Esophagus (tissue), 2 donors: ENCODE measurements around the gene ZNF227. TPM values are rescaled to one million over a fixed set of nuclear protein-coding genes. Genes with fewer than 3 reads are reported as not detected.
"Not testable (repeated sequence)": the region's sequence is repeated elsewhere in the genome, so short reads cannot be mapped to it uniquely, and the experiment has no call there.

Experiments used
- H3K27ac ChIP-seq, 2 donors: one replicate each; pipeline ENCODE4 v1.5.1; 2013; ENCODE audit warnings: low read depth in 2 of 2, mild to moderate bottlenecking in 2 of 2, inconsistent platforms in 1 of 2, low read length in 1 of 2, moderate library complexity in 1 of 2
- H3K27me3 ChIP-seq, 2 donors: one replicate each; pipeline ENCODE4 v1.6.1; 2013; ENCODE audit warnings: low read length in 2 of 2, control low read depth in 1 of 2, mild to moderate bottlenecking in 1 of 2; ENCODE audit not compliant: insufficient read depth in 2 of 2, control insufficient read depth in 1 of 2
- H3K36me3 ChIP-seq, 2 donors: one replicate each; pipeline ENCODE4 v1.6.1; 2013; ENCODE audit warnings: low read length in 1 of 2; ENCODE audit not compliant: control insufficient read depth in 2 of 2, insufficient read depth in 2 of 2
- H3K4me1 ChIP-seq, 2 donors: one replicate each; pipeline ENCODE4 v1.6.1; 2013; ENCODE audit warnings: low read length in 1 of 2; ENCODE audit not compliant: control insufficient read depth in 2 of 2, insufficient read depth in 2 of 2
- H3K4me3 ChIP-seq, 2 donors: one replicate each; pipeline ENCODE4 v1.5.1; 2013; ENCODE audit warnings: low read length in 2 of 2, mild to moderate bottlenecking in 2 of 2, low read depth in 1 of 2, moderate library complexity in 1 of 2
- H3K9me3 ChIP-seq, 2 donors: one replicate each; pipeline ENCODE4 v1.6.1; 2013; ENCODE audit warnings: mild to moderate bottlenecking in 2 of 2, low read depth in 1 of 2, low read length in 1 of 2, moderate library complexity in 1 of 2; ENCODE audit not compliant: control insufficient read depth in 2 of 2, insufficient read depth in 1 of 2
- WGBS, 2 donors: extraction: QIAGEN DNeasy Blood & Tissue Kit; methylation state at CpG; one replicate each; pipeline ENCODE4 v1.1.7; 2013; 5-methylcytosine and 5-hydroxymethylcytosine counted together
- polyA plus RNA-seq, 2 donors: library from polyadenylated mRNA; stranded (reverse); fragments of 200-250 nt; gene quantifications; one replicate each; pipeline ENCODE4 v1.2.3, GENCODE V29; 2013
- donor health status: healthy with polysubstance abuse.
- donor health status: Bipolar disorder and iron deficiency.

ZNF227 gene
- 1 to 10 TPM; 2.2 to 3.0 TPM for polyA plus RNA-seq

DNA sequence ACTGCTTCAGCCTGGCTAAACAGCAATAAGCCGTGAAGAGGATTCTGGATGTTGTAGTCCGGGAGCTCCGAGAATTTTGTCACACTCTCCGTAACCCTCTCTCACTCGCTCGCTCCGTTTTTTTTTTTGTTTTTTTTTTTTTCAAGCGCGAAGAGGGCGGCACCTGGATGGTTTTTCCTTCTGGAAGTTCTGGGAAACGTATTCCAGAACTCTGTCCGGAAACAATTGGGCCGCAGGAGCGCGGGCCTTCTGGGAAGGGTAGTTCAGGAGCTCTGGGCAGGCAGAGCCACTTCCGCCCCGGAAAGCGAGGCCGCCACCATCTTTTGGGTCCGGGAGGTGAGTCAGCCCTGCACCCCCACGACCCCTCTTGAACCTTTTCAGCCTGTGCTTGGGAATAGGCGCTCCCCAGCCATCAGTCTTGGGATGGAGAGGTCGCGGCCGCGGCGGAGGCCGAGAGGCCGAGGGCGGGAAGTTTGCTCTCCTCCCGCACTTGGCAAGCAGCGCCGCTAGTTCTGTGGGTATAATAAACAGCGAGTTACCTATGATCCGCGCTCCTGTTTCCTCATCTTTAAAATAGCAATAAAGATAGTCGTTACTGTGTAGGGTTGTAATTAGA is at the start of gene ZNF227:
ZNF227 (plus strand) TSS at position 283 of the 616 bp plus-strand sequence. CDS start 5,261 bp downstream, outside the sequence.
- H3K9me3 ChIP-seq: peaks cover 0 to 2% of the 10 kb centered on the region in 2 donors
- peak within 1 kb of the TSS; percentile 78 to 90 for H3K27ac ChIP-seq
- H3K36me3 ChIP-seq: peaks cover 0 to 4% of the 10 kb centered on the region in 2 donors
- WGBS, 2 donors: 0% methylated on average over 37 of the region's 37 CpGs
- H3K4me1 ChIP-seq: no peaks in the 10 kb centered on the region
- peak within 1 kb of the TSS; percentile 67 to 94 for H3K4me3 ChIP-seq
- no peaks in the 10 kb centered on the region for H3K27me3 ChIP-seq

DNA sequence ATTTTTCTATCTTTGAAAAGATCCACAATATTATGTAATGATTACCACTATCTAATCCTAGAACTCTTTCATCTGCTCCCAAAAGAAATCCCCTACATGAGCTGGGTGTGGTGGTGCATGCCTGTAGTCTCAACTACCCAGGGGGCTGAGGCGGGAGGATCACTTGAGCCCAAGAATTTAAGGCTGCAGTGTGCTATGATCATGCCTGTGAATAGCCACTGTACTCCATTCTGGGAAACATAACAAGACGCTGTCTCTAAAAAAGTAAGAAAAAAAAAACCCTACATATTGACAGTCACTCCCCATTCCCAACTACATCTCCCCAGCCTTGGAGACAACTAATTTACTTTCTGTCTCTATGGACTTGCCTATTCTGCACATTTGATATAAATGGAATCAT is 48.5 kb upstream of the ZNF227 start:
- no peak overlapping the region for H3K27ac ChIP-seq
- peaks cover 3 to 5% of the 10 kb centered on the region in 2 donors for H3K9me3 ChIP-seq
- H3K4me1 ChIP-seq: peaks cover 0 to 2% of the 10 kb centered on the region in 2 donors
- H3K4me3 ChIP-seq: no peak overlapping the region
- no peaks in the 10 kb centered on the region for H3K27me3 ChIP-seq
- H3K36me3 ChIP-seq: peaks cover 5 to 8% of the 10 kb centered on the region in 2 donors
- 93 to 95% methylated on average over 2 of the region's 2 CpGs for WGBS, 2 donors

DNA sequence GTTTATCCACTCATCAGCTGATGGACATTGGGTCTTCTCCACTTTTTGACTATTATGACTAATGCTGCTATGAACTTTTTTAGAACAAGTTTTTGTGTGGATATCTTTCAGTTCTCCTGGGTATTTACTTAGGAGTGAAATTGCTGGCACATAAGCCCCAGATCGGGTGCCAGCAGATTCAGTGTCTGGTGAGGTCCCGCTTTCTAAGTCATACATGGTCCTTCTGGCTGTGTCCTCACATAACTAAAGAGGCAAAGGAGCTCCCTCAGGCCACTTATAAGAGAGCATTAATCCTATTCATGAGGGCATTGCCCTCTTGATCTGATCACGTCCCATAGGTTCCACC is 48.0 kb upstream of the ZNF227 start:
- Histone ChIP-seq H3K27ac (peak overlapping the region; percentile 27 to 50), H3K9me3 (peaks cover 2 to 3% of the 10 kb centered on the region in 2 donors), H3K27me3 (no peaks in the 10 kb centered on the region), H3K36me3 (peaks cover 5 to 8% of the 10 kb centered on the region in 2 donors), H3K4me1 (peaks cover 0 to 2% of the 10 kb centered on the region in 2 donors), H3K4me3 (peak overlapping the region; percentile 76 to 97)
- WGBS, 2 donors: 62 to 66% methylated on average over 3 of the region's 3 CpGs

DNA sequence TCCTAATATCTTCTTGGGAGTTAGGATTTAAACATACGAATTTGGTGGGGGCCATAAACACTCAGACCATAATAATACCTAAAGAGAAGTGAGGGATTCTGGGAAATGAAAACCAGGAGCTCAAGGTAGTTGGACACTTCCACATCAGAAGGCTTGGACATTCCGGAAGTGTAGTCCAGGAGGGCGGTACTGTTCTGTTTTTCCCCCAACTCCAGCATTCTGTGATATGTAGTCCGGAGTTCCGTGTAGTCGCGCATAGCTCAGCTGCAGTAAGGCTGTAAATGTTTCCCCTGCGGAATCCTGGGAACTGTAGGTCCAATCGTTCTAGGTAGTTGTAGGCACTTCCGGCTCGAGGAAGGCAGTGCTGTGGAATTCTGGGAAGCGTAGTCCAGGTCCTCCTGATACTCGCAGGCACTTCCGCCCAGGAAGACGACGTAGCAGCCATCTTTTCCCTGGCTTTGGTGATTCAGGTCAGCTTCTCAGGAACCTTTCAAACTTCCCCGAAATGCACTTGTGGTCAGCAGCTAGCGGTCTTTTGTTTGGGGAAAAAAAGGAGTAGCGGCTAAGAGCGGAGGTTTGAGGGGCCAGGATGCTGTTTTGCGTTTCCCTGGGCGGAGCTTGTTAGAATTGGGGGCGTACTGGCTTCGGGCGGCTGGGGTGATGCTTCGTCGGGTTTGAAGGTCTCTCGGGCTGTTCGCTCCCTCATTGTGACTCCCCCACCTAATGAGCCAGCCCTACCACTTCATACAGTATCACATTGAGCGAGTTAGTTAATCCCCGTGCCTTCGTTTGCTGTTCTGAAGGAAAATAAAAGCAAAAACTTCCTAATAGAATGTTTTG is 47.4 kb upstream of the ZNF227 start, which contains the start of gene ZNF226:
ZNF226 (plus strand) TSS at position 428 of the 840 bp plus-strand sequence. CDS start 4,981 bp downstream, outside the sequence.
- H3K4me3 ChIP-seq: peak within 1 kb of the TSS; percentile 76 to 97
- H3K9me3 ChIP-seq: peaks cover 3 to 5% of the 10 kb centered on the region in 2 donors

DNA sequence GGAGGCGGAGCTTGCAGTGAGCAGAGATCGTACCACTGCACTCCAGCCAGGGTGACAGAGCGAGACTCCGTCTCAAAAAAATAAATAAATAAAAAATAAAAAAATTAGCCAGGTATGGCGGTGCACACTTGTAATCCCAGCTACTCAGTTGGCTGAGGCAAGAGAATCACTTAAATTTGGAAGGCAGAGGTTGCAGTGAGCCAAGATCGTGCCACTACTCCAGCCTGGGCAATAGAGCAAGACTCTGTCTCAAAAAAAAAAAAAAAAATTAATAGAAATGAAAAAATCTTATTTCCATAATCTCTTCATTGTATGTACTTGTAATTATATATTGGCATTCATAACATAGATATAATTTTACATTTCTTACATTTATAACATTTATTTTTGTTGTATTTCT is 41.7 kb upstream of the ZNF227 start:
- not testable (repeated sequence) for H3K27ac ChIP-seq, H3K4me3 ChIP-seq, H3K27me3 ChIP-seq, H3K4me1 ChIP-seq
- Histone ChIP-seq H3K9me3 (peaks cover 3 to 13% of the 10 kb centered on the region in 2 donors), H3K36me3 (peaks cover 28 to 40% of the 10 kb centered on the region in 2 donors)
- 99% methylated on average over 6 of the region's 6 CpGs for WGBS, 2 donors

More for the DNA sequence above, 47.4 kb upstream of the ZNF227 start, which contains the start of gene ZNF226:
- Histone ChIP-seq H3K36me3 (peaks cover 8 to 12% of the 10 kb centered on the region in 2 donors), H3K4me1 (peaks cover 0 to 2% of the 10 kb centered on the region in 2 donors), H3K27ac (peak within 1 kb of the TSS; percentile 85 to 95), H3K27me3 (no peaks in the 10 kb centered on the region)
- WGBS, 2 donors: 0 to 1% methylated on average over 32 of the region's 32 CpGs

DNA sequence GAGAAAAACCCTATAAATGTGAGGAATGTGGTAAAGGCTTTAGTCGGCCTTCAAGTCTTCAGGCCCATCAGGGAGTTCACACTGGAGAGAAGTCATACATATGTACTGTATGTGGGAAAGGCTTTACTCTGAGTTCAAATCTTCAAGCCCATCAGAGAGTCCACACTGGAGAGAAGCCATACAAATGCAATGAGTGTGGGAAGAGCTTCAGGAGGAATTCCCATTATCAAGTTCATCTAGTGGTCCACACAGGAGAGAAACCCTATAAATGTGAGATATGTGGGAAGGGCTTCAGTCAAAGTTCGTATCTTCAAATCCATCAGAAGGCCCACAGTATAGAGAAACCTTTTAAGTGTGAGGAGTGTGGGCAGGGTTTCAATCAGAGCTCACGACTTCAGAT is 35.7 kb upstream of the ZNF227 start:
- Histone ChIP-seq H3K36me3 (peaks cover 26 to 31% of the 10 kb centered on the region in 2 donors), H3K4me1 (no peaks in the 10 kb centered on the region), H3K27me3 (no peaks in the 10 kb centered on the region), H3K4me3 (no peak overlapping the region), H3K27ac (no peak overlapping the region), H3K9me3 (peaks cover 8 to 32% of the 10 kb centered on the region in 2 donors)
- 98% methylated on average over 3 of the region's 3 CpGs for WGBS, 2 donors

DNA sequence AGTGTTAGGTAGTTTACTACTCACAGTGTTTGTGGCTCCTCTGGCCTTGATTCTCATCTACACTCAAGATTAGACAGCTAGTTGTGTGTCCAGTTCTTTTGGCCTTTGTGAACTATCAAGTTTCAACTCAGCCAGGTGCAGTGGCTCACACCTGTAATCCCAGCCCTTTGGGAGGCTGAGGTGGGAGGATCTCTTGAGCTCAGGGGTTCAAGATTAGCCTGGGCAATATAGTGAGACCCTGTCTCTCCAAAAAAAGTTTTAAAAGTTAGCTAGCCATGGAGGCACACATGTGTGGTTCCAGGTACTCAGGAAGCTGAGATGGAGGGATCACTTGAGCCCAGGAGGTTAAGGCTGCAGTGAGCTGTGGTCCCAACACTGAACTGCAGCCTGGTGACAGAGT is 31.4 kb upstream of the ZNF227 start:
- H3K27ac ChIP-seq: no peak overlapping the region
- H3K4me1 ChIP-seq: no peaks in the 10 kb centered on the region
- H3K9me3 ChIP-seq: peaks cover 5 to 23% of the 10 kb centered on the region in 2 donors
- peaks cover 7% of the 10 kb centered on the region in 2 donors for H3K36me3 ChIP-seq
- no peaks in the 10 kb centered on the region for H3K27me3 ChIP-seq
- no peak overlapping the region for H3K4me3 ChIP-seq

DNA sequence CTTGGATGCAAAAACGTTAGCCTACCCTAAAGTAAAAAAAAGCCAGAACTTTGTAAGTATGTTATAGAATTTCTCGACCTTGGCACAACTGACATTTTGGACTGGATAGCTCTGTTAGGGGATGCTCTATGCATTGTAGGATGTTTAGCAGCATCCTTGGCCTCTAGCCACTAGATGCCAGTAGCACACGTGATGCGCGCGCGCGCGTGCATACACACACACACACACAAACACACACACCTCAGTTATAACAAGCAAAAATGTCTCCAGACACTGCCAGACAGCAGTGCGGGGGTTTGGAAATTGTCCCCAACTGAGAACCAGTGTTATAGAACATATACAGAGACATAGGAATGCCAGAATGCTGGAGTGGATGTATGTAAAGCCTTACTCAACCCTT is 30.2 kb upstream of the ZNF227 start:
- Histone ChIP-seq H3K36me3 (no peaks in the 10 kb centered on the region), H3K27ac (no peak overlapping the region), H3K9me3 (peaks cover 0 to 12% of the 10 kb centered on the region in 2 donors), H3K4me1 (no peaks in the 10 kb centered on the region), H3K4me3 (no peak overlapping the region), H3K27me3 (no peaks in the 10 kb centered on the region)
- WGBS, 2 donors: 82 to 87% methylated on average over 10 of the region's 10 CpGs

DNA sequence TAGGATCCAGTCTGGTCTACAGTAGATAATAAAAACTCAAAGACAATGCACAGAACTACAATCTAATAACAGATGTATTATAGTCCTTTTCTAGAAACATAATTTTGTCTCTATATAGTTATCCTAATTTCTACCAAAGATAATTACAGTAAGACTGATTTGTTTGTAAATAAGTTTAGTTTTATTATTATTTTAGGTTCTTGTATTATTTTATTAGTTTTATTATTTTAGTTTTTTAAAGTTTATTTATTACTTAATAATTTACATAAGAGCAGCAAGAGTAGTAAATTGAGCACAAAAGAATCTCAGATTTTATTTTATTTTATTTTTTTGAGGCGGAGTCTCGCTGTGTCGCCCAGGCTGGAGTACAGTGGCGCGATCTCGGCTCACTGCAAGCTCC is 22.3 kb upstream of the ZNF227 start:
- H3K27me3 ChIP-seq: no peaks in the 10 kb centered on the region
- WGBS, 2 donors: 97 to 98% methylated on average over 6 of the region's 6 CpGs
- H3K27ac ChIP-seq: no peak overlapping the region
- no peak overlapping the region for H3K4me3 ChIP-seq
- H3K36me3 ChIP-seq: no peaks in the 10 kb centered on the region
- no peaks in the 10 kb centered on the region for H3K4me1 ChIP-seq
- peaks cover 0 to 2% of the 10 kb centered on the region in 2 donors for H3K9me3 ChIP-seq
